HG03354 (cell line): ENCODE measurements around the gene CUL9.

Experiments used
- ATAC-seq: cut with Tn5 transposase; IDR thresholded peaks from one replicate; pipeline ENCODE4 v1.9.1; 2021; ENCODE audit warnings: mild to moderate bottlenecking; ENCODE audit not compliant: unreplicated experiment, poor library complexity, severe bottlenecking

Gene CUL9

DNA sequence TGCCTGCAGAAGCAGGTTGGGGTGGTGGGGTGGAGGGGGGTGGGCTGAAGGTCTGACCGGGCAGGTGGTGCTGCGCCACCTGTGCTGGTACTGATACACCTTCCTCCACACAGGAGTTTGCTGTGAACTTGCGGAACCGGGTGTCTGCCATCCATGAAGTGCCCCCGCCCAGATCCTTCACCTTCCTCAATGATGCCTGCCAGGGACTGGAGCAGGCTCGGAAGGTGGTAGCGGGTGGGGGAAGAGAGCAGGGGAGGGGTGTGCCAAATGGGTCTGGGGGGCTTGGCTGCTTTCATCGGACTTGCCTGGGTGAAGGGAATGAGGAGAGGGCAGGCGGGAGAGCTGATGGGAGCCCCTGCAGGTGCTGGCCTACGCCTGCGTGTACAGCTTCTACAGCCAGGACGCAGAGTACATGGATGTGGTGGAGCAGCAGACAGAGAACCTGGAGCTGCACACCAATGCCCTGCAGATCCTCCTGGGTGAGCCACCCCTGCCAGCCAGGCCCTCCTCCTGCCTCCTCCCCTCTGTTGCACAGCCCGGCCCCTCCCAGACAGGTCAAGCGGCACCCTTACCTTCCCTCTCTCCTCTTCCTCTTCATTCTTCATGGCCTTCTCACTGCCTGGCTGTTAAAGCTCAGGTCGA lies 40.5 kb downstream of the CUL9 start:
- no peak for ATAC-seq

DNA sequence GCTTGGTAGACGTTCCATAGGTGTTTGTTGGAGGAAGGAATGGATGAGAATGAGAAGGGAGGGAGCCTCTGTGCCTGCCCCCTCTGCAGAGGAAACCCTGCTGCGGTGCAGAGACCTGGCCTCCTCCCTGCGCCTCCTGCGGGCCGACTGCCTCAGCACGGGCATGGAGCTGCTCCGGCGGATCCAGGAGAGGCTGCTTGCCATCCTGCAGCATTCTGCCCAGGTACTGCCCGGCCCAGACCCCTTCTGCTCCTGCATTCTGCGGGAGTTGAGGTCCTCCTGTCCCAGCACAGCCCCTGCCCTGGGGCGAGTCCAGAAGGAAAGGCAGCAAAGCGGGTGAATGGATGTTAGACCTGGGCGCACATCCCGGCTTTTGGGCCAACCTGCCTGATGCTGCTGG lies 41.2 kb downstream of the CUL9 start:
- no peak for ATAC-seq

DNA sequence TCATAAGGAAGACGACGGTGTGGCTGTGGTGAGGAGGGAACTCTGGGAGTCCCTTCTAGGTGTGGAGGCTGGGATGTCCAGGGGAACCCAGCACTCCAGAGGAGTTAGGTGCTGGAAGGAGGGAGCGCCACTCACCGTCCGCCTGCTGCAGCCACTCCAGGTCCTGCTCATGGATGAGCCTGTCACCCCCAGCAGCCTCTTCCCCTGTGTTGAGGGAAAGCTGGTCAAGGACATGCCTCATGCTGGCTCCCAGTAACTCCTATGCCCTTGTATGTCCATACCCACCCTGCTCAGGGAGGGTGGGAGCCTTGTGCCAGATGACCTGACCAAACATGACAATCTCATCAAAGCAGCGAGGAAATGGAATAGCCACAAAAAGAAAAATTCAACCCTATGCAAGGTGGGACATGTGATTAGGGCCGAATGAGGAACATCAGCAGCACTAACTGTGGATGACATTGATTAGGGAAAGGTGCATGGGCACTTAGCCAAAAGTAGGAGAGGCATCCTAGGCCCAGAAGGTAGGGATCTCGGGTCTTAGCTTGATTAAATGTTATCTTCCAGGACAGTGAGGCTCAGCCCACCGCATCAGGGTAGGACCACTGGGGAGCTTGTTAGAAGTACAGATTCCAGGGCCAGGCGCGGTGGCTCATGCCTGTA lies 44.3 kb downstream of the CUL9 start:
- no peak for ATAC-seq

DNA sequence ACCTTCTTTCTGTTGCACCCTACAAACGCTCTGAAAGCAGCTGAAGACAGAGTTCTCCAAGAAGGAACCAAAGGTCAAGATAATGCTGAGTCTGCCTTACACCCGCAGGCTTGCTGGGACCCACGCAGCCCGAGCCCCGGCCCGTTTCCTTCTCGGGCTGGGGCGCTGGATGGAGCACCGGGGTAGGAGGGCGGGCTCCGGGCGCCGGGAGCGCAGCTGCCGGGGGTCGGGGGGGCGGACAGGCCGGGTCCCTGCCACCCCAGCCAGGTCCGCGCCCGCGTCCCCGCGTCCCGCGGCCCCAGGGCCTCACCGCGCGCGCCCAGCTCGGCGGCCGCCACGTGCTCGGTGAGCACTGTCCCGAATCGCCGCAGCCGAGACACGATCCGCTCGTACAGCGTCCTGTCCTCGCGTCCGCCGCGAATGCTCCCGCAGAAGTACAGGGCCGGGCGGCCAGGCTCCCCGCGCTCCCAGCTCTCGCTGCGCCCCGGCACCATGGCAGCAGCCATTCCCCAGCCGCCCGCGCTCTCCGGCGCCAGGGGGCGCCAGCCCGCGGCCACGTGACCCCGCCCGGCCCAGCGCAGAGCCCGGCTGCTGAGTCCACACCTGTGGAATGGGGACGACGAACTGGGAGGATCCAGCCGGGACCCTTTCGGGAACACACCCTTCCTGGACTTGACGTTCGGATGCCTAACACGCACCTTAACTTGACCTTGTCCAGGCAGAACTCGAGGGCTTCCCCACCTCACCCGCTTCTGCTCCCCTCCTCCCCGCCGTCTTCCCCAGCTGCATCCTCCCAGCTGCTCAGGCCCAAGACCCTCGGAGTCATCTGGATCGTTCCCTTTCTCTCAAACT lies 47.2 kb downstream of the CUL9 start, which contains the start of gene DNPH1:
TSS of gene DNPH1 (minus strand) at position 531 of the 852 bp plus-strand sequence. CDS start at position 506, 25 bp downstream.
- ATAC-seq: peak; percentile 73

DNA sequence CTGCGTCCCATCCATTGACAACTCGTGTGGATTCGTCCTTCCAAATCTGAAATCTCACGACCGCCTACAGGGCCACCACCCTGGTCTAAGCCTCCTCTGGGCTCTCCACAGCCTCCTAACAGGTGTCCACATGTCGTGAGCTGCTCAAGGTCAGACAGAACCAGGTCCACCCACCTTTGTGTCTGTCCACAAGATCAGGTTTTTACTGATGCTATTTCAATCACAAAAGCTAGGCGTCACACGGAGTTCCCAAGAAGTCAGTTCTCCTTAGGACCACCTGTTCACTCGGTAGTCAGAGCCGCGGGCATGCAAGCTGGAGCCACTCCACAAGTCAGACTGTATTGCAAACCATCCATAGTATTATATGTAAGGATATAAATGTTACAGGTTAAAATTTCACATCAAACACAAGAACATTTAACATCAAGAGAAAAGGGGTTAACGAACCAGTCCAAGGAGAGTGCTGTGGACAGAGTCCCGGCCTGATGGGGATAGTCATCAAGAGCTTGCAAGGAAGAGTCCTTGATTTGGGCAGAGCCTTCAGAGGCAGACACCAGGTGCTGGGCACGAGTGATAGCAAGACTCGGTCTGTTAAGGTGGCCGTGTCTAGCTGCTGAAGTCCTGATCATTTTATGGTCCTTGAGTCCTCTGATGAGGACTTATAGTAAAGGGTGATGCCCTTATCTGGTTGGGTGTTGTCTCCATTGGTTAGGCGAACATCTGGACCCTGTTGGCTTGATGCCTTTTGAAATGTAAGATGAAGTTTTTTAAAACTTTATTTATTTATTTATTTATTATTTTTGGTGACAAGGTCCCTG lies 48.0 kb downstream of the CUL9 start:
- no peak for ATAC-seq

DNA sequence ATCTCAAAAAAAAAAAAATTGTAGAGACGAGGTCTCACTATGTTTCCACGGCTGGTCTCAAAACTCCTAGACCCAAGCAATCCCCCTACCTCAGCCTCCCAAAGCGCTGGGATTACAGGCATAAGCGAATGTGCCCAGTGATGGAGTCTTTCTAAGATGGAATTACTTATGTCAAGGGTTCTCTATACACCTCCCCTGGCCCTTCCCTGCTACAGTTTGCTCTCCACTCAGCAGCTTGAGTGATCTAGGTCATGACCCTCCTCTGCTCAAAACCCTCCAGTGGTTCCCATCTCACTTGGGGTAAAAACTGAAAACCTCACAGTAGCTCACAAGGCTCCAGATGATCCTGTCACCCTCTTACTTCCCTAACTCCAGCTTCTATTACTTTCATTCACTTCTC lies 49.1 kb downstream of the CUL9 start:
- no peak for ATAC-seq

DNA sequence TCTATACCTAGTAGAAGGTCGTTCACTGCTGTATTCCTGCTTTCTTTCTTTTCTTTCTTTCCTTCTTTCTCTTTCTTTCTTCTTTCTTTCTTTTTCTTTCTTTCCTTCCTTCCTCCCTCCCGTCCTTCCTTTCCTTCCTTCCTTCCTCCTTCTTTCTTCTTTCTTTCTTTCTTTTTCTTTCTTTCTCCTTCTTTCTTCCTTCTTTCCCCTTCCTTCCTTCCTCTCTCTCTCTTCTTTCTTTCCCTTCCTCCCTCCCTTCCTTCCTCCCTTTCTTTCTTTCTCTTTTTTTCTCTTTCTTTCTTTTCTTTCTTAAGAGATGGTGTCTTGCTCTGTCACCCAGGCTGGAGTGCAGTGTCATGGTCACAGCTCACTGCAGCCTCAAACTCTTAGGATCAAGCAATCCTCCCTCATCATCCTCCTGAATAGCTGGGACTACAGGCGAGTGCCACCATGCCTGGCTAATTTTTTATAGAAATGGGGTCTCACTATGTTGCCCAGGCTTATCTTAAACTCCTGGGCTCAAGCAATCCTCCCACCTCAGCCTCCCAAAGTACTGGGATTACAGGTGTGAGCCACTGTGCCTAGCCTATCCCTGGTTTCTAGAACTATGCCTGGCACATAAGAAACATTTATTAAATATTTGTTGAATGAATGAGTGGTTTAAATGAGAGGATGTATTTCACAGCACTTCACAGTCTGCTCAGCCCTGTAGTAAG lies 49.9 kb downstream of the CUL9 start:
- no peak for ATAC-seq

DNA sequence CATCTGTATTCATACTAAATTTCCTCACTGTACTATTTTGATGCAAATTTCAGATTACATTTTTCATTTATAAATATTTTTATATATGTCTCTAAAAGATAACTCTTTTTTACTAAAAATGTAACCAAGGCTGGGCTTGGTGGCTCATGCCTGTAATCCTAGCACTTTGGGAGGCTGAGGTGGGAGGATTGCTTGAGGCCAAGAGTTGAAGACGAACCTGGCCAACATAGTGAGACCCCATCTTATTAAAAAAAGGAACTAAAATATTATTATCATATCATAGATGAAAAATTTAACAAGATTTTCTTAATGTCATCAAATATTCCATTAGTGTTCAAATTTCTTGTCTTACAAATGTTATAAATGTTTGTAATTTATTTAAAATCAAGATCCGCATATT lies 53.8 kb downstream of the CUL9 start:
- ATAC-seq: no peak

DNA sequence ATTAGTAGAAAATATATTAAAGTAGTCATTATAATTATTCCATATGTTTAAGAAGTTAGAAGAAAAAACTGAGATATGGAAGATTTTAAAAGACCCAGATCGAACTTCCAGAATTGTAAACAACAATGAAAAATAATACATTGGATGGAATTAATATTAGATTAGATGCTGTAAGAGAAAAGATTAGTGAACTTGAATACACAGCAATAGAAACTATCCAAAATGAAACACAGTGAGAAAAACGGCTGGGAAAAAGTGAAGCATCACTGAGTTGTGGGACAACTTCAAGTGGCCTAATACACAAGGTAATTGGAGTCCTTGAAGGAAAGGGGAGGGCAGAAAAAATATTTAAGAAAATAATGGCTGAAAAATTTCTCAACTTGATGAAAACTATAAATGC lies 57.1 kb downstream of the CUL9 start:
- no peak for ATAC-seq

DNA sequence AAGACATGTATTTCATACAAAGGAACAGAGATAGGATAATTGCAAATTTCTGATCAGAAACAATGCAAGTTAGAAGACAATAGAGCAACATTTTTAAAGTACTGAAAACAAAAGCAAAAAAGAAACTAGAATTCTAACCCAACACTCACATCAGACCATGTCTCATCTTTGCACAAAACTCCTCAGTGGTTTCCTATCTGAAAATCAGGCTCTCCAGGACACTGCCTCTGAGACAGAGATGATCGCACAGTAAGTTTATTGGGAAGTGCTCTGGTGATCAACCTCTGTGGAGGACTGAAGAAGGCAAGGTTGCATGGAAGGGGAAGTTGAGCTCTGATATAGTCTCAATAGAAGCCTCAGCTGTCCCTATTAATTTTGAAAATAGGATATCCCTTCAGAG lies 59.0 kb downstream of the CUL9 start:
- ATAC-seq: no peak

DNA sequence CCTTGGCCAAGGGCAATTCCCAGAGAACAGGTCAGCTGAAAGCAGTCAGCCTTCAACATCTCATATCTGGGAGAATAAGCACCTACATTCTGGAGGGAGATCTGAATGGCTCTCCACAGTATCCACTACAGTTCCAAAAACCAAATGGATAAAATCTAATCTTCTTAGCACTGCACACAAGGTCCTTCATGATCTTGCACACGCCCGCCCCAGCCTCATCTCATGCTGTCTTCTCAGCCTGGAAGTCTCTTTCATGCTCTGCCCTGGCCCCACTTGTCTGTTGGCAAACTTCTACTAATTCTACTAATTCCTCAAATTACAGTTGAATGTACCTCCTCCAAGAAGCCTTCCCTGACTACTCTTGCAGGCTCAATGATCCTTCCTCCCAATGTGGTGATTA lies 59.5 kb downstream of the CUL9 start:
- no peak for ATAC-seq

DNA sequence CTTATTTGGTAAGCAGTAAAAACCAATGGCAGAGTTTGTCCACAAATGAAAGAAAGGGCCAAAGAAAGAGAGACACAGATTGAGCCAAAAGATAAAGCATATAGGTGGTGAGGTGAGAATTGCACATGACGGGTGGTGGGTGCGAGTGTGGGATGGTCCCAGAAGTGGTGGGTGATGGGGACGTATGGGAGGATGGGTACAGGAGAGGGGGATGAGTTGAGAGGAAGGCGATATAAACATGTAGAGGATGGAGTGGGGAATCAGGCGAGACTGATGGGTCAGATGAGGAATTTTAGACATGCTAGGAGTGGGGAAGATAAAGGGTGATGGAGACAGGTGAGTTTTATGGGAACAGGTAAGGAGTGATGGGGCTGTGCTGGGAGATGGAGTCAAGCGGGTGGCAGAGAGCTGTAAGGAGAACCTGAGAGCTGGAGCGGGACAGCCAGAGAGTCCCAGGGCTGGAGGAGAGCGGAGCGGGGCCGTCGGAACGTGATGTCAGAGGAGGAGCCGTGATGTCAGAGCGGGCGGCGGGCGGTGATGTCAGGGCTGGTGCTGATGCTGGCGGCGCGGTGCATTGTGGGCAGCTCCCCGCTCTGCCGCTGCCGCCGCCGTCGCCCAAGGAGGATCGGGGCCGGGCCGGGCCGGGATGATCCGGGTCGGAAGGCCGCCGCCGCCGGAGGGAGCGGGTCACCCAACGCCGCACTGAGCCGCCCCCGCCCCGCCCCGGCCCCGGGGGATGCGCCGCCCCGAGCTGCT lies 61.1 kb downstream of the CUL9 start, which contains the start of gene TTBK1:
TSS of gene TTBK1 (plus strand) at position 574 of the 756 bp plus-strand sequence. CDS start 3,180 bp downstream, outside the sequence.
- no peak for ATAC-seq

DNA sequence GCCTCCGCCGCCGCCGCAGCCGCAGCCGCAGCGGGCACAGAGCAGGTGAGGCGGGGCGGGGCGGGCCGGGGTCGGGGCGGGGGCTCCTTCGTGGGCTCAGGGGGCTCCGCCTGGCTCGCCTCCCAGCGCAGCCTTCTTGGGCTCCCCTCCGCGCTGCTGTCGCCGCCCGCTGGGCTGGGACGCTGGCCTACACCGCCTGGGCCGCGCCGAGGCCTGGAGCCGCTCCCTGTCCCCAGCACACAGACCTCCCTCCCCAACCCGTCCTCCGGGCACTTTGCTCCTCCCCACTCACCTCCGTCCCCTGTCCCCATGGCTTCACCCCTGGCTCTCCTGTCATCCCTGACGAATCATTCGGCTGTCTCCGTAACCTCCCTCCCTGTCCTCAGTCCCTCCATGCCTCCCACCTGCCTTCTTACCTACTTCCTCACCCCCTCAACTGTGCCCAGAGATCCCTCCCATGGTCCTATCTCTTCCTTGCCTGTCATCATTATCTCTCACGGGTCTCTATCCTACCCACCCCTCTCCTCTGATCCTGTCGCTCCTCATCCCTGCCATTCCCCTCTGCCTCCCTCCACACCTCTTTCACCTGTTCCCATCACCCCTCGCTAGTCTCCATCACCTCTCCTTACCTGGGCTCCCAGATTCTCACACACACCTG lies 61.8 kb downstream of the CUL9 start:
- no peak for ATAC-seq

DNA sequence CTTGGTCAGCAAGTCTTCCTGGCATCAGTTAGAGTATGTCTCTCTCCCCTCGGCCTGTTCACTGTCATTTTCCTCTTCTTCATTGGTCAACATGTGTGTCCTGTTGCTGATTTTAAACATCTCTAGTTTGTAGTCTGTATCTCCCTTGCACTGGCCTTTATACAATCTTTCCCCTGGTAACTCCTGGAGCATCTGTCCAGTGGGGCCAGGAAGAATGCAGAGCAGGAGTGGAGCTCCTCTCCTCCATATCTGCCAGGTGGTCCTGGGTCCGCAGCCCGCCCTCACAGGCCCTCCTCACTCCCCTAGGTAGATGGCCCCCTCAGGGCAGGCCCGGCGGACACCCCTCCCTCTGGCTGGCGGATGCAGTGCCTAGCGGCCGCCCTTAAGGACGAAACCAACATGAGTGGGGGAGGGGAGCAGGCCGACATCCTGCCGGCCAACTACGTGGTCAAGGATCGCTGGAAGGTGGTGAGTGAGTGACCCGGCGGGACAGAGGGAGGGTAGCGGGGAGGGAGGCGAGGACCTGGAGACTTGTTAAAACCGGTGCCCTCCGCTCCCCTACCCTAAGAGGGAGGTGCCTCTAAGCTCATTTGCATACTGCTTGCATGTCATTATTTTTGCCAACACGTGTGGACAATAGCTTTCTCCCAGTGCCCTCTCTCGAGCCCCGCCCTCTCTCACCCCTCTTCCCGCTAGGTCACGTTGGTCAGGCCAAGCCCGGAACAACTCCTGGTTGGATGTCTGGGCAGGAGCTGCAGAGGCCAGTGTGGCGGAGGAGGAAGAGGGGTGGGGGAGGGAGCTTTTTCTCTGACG lies 64.5 kb downstream of the CUL9 start:
- peak; percentile 46 for ATAC-seq

DNA sequence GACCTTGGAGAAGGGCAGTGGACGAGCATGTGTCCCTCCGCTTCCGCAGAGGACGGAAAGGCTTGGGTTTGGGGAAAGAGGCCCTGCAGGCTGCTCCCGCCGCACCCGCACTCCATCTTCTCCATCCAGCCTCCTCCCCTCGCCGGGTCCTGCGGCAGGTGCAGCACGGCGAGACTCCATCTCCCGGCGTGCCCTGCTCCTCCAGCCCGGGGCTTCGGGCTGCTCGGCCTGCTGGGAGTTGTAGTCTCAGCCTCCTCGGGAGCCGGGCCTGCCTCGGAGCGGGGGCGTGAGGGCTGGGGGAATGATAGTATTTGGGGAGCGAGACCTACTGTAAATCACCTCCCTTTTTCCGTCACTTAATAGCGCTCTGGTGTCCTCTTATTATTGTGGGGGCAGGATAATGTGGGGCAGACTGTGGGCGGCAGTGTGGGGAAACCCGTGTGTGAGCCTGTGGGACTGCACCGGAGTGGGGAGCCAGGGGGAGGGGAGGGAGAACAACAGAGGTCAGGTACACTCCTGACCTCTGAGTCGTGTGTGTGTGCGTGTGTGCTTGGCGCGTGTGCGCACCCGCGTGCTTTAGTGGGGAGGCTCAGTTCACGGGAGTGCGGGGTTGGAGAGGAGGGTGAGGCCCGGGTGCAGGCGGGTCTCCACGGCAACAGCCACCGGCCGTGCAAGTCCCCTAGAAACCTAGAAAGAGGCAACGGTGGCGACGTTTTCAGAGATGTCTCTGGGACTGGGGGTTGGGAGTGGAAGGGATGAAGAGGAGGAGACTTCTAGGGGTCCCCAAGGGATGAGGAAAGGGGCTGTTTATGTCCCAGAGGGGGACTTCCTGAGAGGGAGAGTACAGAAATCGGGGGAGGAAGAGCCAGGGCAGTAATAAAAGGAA lies 65.4 kb downstream of the CUL9 start:
- peak; percentile 92 for ATAC-seq

DNA sequence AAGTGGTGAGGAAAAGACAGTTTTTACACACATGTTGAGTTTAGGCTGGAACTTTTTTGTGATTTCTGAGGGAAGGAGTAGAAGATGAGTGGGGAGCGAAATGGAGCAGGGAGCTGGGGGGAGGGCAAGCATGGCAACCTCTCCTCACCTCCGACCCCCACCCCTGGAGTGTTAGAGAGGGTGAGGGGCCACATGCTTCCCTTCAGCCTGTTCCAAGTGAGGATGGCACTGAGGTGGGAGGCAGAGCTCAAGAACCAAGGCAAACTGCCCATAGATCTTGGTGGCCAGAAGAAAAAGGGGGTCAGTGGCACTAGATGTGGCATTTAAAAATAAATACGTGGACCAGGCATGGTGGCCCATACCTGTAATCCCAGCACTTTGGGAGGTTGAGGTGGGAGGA lies 66.1 kb downstream of the CUL9 start:
- ATAC-seq: no peak
